HEK293 (cell line): ENCODE data around the gene ANKRD6.

Source experiments
- ZNF747 ChIP-seq: fragments of 450-650 bp; formaldehyde crosslinking; IDR thresholded peaks from 2 replicates; pipeline ENCODE4 v1.5.1; 2016; ENCODE audit warnings: missing biosample characterization, missing genetic modification characterization
- TF ChIP-seq, protein P1 (sequence below): fragments of 450-650 bp; formaldehyde crosslinking; IDR thresholded peaks from 2 replicates; pipeline ENCODE4 v1.5.1; 2016; ENCODE audit warnings: missing biosample characterization, missing genetic modification characterization

DNA sequence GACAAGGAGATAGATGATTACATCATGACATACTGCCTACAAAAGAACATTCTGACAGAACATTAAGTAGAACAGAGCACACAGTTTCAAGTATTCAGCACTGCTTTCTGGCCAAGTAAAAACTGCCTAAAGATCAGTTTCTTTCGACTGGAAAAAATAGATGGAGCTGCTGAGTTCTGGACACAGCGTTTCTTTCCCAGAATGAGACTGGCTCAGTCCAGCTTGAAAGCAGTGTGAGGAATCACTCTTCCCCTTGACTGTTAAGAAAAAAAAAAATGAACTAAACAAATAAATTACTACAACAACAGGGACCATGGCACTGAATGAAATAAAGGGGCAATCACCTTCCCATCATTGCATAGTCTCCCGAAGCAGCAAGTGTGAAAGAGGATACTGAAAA is 210.0 kb downstream of the ANKRD6 start:
- TF ChIP-seq, protein P1, sequence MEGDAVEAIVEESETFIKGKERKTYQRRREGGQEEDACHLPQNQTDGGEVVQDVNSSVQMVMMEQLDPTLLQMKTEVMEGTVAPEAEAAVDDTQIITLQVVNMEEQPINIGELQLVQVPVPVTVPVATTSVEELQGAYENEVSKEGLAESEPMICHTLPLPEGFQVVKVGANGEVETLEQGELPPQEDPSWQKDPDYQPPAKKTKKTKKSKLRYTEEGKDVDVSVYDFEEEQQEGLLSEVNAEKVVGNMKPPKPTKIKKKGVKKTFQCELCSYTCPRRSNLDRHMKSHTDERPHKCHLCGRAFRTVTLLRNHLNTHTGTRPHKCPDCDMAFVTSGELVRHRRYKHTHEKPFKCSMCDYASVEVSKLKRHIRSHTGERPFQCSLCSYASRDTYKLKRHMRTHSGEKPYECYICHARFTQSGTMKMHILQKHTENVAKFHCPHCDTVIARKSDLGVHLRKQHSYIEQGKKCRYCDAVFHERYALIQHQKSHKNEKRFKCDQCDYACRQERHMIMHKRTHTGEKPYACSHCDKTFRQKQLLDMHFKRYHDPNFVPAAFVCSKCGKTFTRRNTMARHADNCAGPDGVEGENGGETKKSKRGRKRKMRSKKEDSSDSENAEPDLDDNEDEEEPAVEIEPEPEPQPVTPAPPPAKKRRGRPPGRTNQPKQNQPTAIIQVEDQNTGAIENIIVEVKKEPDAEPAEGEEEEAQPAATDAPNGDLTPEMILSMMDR (tag by site-specific recombination): no peak
- TF ChIP-seq ZNF747 (tag by site-specific recombination): no peak
